ENCODE measurements around the gene DNAJB13.

The DNAJB13 gene

DNA sequence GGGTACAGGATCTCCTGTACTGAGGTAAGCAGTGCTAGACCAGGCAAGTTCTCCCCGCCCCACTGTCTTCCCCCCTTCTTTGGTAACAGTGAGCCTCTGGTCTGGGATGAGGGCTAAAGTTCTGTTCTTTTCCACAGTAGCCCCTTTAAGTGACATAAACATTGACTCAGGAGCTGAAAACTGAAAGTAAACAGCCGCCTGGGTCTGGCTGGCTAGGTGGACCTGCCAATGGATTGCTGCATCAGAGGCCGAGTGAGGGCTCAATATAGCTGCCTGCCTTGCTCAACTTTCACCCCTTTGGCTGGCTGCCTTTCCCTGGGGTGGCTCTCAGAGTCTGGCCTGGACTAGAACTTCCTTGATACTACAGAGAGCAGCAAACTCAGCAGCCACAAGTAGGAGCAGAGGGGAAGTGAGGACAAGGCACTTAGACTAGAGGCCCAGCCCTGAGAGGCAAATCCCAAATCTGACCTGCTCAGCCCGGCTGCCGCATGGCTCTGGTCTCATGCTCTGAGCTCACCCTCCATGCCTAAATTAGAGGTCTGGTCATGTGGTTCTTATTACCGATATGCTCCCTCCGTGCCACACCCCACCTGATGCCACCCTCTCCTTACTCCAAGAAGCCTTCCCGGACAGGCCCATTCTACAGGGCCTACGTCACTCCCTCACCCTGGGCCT lies 67.6 kb downstream of the DNAJB13 start:
- DNase-seq, result no peak

DNA sequence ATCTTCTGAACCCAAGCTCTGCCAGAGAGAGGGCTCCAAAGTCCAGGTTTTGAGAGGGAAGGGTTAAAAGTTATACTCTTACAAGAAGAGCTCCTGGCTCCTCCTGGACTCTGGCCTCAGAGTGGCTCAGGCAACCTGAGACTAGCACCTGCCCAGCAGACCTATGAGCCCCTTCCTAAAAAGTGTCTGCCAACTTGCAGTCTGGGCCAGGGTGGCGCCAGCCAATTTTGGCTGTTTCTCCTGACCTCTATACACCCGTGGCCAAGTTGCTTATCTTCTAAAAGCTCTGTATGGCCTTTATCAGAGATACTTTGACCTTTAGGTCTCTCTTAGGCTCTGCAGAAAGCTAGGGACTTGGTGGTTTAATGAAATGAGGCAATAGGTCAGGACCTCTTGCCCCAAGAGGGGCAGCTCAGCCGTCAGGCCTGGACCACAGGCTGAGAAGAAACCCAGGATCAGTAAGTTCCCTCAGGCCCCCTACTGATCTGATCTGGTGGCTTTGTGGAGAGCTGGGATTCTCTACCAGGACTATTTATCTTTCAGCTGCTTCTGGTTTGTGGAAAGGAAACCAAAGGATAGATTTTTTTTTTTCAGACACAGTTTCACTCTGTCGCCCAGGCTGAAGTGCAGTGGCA lies 68.4 kb downstream of the DNAJB13 start:
- DNase-seq, result no peak

DNA sequence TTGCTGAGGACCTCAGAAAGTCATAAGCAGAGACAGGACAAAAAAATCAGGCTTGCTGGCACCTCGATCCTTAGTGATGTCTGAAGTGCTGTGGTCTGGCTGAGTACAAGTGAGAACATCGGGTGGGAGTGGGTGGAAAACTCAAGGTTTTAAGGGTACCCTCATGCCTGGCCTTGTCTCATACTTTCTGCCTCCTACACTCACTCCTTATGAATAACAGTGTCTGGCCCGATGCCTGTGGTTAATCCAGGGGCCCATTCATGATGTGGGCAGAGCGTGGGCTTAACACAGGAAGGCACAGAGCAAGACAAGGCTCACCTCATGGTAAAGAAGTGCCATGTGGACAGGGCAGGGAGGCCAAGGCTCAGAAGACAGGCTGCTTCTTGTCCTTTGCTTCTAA lies 69.0 kb downstream of the DNAJB13 start:
- no peak for DNase-seq

Data from activated naive CD4-positive, alpha-beta T cell (primary cell).